ENCODE data around the gene FBXW2.

- TF ChIP-seq CTCF (conservative IDR thresholded peaks at IDR 0.05) (no peak), EZH2 (IDR thresholded peaks at IDR 0.05; ENCODE audit: low read depth) (no peak)
These were observed 22.3 kb downstream of the FBXW2 start for GRCh38 chr9:120770931-120771330.
